Right renal pelvis (tissue), 4 donors: ENCODE measurements around the gene SMOC1. TPM values are rescaled to one million over a fixed set of nuclear protein-coding genes. Genes with fewer than 3 reads are reported as not detected.

ENCODE experiments used
- DNase-seq, 4 donors: peaks; one replicate each; pipeline ENCODE4 v3.0.0-alpha.2; 2013; ENCODE audit warnings: low read depth in 4 of 4, low spot score in 3 of 4, missing footprints in 1 of 4
- polyA plus RNA-seq, 4 donors: library from polyadenylated mRNA; unstranded; fragments of 120-200 nt; gene quantifications; one replicate each; pipeline ENCODE4 v1.2.1, GENCODE V29; 2013; ENCODE audit not compliant: insufficient read length in 4 of 4

Gene SMOC1
- polyA plus RNA-seq, 4 donors: 1.8 to 2.7 (median 2.1) TPM

DNA sequence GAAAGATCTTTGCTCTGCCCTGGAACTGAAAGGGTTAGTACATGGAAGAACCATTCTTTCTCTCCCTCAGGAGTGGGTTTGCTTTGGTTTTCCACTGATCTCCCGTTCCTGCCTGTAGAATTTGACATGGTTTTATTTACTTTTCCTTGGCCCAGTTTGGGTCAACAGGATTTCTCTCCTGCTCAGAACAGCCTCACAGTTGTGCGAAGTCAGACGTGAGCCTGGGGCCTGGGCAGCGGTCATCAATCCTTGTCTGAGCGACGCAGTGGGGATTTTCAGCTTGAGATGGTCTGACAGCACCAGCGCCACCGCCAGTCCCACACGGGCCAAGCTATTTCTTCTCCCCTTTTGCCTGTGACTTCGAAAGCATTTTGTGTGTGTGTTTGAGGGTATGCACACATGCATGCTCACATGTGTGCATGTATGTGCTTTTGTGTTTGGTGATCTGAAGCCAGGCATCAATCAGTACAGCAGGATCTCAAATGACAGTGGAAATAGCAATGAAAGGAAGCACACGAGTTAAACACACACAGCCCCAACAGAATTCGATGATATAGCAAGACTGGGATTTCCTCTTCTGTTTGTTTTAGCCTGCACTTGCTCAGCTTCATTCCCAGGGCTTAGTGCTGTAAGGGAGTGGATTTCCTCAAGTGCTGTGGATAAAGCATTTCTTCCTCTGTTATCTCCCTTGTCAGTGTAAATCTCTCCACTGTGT, 58.3 kb downstream of the SMOC1 start:
- no peak for DNase-seq

DNA sequence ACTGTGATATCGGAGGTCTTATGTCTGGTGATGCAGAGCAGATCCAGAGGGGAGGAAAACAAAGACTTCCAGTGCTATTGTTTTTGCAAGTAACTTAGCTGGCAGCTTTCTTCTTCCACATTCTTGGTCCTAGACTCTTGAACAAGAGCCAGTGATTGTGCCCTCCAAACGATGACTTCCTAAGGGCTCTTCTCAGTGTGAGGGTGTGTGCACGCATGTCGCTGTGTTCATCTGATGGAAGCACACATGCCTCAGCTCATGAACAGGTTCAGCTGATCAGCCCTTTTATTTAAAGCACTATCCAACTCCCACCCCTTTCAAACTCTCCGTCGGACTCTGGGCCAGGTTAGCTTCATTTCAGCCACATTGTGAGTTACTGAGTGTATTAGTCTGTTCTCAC, 59.5 kb downstream of the SMOC1 start:
- no peak for DNase-seq

DNA sequence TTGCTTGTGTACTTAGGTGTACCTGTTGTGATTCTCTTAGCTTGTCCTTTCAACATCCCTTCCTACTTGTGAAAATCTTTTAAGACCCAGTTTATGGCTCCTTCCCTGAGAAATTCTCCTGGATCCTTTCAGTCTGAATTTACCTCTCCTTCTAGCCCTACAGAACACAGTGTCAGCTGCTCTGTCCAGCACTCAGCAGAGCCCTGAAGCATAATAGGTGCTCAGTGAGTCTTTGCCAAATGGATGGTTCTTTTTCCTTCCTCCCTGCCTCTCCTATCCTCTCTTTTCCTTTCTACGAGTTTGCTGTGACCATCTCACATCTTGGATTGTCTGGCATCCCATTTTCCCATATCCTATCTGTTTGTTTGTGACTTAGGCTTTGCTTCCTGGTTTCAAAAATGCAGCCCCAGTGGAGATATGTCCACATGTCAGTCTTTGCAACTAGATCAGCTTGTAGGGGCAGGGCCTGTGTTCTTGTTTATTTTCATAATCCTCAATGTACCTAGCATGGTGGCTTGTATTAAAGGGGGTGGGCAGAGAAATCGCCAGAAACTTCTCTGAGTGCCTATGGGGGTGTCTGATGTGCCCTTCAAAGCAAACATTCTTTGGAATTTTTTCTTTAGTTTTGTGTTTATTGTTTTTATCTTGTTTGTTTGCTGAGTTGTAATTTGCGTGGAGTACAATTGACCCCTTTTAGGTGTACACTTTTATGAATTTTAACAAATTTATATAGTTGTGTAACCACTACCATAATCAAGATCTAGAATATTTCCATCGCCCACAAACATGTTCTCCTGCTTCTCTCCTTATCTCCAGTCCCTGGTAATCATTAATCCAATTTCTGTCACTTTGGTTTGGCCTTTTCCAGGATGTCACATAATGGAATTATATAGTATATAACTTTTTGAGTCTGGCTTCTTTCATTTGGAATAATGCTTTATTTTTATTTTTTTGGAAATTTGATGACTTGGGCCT, 62.8 kb downstream of the SMOC1 start:
- DNase-seq: no peak

DNA sequence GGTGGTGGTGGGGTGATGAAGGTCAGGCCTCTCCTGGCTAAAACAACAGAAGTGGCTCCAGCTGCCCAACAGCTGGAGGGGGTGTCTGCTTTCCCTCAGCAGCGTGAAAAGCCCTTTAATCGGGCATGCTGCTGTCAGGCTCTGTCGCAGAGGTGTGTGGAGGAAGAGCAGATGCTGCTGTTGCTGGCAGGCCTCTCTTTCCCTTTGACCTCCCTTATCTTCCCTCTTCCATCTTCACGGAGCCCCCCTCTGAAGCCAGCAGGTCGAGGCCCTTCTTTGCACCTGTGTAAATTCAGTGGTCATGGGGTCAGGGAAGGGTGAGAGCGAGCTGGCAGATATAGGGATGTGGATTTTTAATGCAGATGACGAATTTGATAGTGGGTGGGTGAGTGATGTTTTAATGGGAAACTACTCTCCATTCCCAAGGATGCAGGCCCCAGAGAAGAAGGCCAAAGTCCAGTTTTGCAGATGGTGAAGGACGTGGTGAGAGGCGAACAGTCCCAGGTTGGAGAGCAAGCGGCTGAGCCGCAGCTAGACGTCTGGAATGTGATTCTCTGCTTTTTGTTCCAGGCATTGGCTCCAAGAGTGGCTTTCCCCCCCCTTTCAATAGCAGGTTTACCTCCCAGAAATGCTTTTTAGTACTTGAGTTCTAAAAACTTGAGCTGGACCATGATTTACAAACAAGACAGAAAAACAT, 64.0 kb downstream of the SMOC1 start:
- no peak for DNase-seq

DNA sequence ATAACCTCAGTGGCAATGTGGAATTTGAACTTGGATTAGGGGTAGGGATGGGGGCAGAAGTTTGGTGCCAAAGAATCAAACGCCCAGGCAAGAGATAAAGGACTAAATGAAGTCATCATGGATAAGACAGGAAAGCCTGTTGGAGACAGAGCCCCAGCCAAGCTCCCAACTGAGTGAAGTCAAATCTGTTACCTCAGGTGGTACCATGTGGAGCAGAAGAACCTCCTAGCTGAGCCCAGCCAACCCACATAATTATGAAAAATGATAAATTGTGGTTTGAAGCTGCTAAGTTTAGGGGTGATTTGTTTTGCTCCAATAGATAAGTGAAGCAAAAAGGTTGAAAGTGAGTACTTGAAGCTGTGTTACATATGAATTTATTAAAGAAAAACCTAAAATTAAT, 66.1 kb downstream of the SMOC1 start:
- no peak for DNase-seq

DNA sequence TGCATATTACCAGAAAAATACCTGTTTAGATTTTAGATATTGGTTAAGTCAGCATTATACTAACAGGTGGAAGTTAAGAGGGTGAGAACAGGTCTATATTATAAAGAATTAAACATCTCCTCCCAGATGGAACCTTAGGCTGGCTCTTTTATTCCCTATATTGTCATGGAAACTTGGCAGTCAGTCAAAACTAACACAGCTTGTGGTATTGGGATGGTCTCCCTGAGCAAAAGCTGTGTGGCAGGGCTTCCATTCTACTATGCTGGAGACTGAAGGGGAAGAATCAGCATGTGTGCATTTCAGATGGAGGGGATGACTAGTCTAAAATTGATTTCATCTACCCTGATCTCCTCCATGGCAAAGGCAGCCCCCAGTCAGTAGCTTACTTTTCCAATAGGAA, 66.7 kb downstream of the SMOC1 start:
- DNase-seq: no peak

DNA sequence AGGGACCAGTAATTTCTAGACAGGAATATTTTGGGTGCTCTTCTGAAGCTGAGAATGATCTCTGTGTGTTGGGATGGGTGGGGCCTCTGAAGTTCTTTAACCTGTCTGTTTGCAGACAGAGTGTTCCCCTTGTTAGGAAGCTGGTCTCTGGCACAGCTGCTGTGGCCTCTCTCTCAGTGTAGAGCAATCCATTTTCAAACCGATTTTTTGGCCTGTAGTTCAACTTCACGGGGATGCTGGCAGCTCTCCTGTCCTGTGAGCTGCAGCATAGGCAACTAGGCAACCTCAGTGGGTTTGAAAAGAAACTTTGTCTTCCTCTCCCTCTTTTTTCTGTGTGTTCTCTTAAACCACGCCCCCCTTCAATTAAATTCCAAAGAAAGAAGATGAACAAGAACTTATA, 69.1 kb downstream of the SMOC1 start:
- no peak for DNase-seq

DNA sequence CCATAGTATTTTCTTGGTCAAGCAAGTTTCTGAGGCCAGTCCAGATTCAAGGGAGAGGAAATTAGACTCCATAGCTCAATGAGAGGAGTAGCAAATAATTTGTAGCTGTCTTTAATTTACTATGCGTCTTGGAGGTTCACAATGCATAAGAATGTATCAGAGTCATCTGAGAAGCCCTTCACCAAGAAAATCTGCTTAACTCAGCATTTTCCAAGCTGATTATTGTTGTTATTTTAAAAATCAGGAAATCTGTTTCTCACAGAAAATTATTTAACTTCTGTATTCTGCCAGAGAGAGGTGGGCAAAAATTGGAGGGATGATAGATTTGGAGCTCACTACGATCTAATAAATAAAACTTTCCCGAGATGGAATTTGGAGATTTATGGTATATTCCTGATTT, 72.0 kb downstream of the SMOC1 start:
- DNase-seq: no peak

DNA sequence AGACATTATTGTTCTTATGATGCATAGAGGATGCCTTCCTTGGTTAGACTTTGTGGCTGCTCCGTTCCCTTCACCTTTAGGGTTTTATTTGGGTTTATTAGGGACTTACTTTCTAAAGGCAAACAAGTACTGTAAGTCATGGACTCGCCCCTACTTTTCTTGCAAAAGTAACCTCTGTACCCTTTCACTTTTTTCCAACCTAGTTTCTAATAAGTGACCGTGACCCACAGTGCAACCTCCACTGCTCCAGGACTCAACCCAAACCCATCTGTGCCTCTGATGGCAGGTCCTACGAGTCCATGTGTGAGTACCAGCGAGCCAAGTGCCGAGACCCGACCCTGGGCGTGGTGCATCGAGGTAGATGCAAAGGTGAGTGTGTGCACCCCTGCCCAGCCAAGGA, 72.7 kb downstream of the SMOC1 start:
- no peak for DNase-seq

DNA sequence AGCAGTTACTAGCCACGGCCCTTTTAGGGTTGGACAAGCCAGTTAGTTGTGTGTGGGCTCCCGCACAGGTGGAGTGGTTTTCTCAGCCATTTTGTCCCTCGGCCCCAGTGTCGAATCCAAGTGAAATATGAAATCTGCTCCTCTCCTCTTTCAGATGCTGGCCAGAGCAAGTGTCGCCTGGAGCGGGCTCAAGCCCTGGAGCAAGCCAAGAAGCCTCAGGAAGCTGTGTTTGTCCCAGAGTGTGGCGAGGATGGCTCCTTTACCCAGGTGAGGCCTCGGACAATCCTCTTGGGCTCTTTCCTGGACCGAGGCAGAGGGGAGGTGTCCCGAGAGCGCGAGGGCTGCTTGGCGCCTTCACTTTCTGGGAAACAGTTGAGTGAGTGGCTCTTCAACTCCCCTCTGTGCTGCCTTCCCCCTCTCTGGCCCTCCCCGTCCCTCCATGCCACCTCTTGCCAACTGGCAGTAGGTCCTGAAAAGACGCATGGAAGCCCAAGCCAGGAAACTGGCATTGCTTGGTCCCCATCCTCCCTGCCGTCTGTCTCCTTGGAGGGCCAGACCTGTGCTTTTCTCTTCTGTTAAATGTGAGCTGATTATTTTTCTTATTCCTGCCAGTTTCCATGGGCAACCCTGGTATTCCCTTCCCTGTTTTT, 74.2 kb downstream of the SMOC1 start:
- no peak for DNase-seq

DNA sequence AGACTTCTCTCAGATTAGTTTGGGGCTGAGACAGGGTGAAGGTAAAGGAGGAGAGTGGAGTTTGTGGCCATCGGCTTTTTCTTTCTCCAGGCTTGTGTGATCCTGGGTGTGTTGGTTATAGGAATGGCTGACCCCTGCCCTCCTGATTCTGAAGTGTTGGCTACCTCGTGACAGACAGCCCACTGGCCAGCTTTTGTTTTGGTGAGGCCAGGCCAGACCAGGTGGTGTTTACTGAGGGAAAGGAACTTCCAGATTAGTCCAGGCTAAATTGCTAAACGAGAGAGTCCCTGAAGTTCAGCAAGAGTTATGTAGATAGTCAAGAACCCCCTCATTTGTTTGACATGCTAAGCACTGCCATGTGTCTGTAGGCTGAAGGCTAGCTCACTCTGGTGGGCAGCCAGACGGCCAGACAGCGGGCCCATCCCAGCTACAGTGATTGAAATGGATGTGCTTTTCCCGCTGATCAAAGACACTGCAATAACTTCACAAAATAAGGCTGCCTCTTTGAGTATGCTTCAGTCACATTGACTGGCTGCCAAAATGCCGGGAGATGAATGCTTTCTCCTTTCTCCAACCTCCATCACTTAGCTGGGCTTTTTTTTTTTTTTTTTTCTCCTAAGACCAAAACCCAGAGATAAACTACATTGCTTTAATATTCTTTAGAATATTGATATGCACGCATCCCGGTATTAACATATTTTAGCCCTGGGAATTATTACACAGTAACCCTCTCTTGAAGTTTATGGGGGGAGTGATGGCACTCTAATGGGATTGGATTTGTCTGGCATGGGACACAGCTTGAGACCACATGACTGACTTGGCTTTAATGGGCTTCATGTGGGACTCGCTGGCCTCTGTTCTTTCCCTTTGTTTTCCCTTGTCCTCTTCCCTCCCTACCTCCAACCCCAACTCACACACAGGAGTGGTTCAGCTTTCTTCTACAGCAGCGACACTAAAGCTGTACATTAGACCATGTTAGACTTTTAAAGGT, 76.9 kb downstream of the SMOC1 start:
- no peak for DNase-seq

DNA sequence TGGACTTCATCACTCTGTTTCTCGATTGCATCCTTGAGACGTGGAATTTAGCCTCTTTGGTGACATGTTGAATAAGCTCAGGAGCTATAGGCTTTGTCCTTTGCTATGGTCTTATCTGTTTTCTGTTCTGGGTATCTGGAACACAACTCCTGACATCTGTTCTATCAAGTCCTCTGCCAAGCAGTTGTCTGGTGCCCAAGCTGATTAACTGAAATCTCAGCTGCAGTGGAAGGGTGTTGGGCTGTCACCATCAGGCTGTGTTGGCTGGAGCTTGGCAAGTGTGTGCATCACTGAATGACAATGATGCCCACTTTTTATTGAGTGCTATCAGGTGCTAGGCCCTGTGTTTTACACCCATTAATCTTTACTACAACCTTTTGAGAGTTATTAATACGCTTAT, 77.8 kb downstream of the SMOC1 start:
- DNase-seq: no peak

DNA sequence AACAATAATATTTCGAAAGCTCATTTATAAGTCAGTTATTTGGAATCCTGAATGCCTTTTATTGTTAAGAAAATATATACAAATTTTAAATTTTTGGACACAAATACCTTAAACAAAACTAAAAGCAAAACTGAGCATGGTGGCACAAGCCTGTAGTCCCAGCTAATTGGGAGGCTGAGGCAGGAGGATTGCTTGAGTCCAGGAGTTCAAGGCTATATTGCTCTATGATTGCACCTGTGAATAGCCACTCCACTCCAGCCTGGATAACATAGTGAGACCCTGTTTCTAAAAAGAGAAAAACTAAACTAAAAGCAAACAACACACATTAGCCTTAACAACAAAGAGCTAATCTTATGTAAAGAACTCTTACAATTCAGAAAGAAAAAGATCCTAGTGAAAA, 78.8 kb downstream of the SMOC1 start:
- no peak for DNase-seq

DNA sequence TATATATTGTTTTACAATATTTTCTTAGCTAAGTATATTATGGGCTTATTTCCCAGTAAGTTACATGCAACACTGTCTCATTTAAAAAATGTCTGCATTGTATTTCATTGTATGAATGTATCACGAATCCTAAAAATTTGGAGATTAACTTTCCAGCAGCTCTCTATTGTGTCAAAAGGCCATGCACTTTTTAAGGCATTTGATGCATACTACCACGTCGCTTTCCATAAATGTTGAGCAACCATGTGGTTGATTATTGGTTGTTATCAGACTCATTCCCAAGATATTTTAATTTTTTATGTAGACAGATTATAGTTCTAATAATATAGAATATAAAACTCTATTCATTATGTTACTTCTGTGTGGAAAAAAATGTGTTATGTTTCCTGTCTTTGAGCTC, 79.9 kb downstream of the SMOC1 start:
- DNase-seq: no peak

DNA sequence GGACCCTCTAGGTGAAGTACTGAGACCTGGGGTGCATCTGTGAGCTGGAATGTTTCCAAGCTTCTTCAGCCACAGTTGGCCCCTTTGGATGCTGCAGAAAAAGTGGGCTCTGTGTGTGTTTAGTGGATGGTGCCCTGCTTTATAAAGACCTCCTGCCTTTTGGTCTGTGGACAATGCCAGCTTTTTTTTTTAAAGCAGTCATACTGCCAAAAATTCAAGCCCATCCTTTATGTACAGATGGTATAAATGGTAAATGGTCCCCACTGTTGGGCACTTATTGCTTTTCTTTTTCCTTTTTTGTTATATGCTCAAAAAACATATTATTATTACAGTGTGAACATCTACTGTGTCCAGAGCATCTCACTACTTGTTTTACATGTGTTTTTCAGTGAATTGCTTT, 81.1 kb downstream of the SMOC1 start:
- no peak for DNase-seq

DNA sequence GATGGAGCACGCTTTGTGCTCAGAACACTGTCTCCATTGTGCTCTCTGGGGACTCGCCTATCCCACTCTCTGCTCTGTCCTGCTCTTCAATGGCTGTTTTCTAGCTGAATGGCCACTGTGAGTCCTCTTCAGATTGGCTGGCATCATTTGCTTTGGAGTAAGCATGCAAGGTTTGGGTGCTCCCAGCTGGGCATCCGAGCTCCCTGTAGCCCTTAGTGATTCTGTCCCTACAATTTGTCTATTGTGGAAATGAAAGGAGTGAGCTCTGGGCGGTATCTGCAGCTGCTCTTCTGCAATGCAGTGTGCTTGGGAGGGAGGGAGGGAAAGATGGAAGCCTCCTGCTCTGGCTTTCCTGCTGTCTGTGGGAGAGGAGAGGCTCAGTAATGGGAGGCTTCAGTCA, 84.8 kb downstream of the SMOC1 start:
- no peak for DNase-seq

DNA sequence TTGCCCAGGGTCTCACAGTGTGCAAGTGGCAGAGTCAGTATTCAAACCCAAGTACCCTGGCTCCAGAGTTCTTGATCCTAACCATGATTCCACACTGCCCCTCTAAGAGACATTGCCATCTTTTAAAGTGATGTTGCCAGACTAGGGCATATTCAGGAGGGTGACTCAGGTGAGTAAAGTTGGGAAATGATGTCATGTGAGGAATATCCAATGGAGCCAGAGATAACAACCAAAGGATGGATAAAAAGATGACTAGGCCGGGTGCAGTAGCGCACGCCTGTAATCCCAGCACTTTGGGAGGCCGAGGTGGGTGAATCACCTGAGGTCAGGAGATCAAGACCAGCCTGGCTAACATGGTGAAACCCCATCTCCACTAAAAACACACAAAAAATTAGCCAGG, 85.6 kb downstream of the SMOC1 start:
- no peak for DNase-seq

DNA sequence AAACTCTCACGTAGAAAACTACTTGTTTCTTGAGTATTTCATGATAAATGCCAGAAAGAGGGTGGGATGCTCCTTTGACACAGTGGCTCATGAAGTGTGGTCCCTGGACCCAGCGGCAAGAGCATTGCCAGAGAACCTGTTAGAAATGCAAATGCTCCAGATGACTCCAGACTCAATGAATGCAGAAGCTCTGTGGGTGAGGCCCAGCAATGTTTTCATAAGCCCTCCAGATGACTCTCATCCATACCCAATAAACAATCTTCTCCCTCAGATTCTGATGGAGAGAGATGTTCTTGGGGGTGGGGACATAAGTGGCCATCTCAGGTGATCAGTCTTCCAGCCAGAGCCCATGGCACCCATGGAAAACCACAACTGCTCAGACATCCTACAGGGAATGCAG, 88.9 kb downstream of the SMOC1 start:
- no peak for DNase-seq

DNA sequence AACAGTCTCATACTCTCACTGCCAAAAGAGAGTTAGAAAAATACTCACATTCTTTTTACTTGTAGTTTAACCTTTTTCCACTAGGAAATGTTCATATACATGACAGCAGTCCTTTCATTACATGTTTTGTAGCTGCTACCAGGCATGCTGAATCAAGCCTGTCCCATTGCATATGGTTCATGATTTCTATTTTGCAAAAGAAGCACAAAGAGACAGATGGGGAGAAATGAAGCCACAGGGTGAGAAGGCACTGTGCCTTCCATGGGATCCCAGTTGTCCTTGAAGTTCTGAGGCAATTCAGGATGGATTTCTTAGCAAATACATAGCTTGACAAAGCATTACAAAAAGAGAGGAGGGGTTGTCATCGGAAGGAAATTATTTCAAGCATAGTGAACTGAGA, 89.5 kb downstream of the SMOC1 start:
- no peak for DNase-seq

DNA sequence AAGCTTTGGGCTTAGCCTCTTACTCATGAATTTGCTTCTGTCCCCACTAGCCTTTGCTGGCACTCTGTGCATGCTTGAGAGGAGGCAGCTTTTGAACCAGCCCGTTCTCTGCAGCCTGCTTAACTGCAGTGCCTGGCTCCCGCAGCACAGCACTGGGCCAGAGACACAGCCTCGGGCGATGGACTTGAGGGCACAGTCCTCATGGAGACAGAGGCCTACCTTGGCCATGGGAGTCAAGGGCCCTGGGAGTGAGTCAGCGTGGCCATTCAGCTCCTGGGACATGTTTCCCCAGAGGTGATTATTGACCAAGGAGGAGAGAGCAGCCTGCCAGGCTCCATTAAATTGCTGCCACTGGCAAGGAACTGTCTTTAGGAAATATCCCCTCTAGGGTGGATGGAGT, 93.5 kb downstream of the SMOC1 start:
- DNase-seq: no peak
